Measurements from ENCODE around the gene EFCAB7.
"Not testable (repeated sequence)": the region's sequence is repeated elsewhere in the genome, so short reads cannot be mapped to it uniquely, and the experiment has no call there.

The EFCAB7 gene

GRCh38 chr1:63548877-63549276 lies 25.6 kb downstream of the EFCAB7 start:
- DNase-seq, result no peak

DNA sequence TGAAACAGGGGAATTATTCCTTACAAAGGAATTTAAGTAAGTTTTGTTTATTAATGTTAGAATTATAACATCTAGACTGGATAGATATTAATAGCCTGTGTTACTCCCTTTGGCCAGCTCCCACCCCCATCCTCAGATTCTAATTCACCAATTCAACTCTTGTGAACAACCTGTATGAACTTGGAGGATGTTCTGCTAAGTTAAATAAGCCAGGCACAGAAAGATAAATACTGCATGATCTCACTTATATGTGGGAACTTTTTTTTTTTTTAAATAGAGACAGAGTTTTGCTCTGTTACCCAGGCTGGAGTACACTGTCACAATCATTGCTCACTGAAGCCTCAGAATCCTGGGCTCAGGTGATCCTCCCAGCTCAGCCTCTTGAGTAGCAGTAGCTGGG lies 32.2 kb downstream of the EFCAB7 start:
- DNase-seq, result no peak

DNA sequence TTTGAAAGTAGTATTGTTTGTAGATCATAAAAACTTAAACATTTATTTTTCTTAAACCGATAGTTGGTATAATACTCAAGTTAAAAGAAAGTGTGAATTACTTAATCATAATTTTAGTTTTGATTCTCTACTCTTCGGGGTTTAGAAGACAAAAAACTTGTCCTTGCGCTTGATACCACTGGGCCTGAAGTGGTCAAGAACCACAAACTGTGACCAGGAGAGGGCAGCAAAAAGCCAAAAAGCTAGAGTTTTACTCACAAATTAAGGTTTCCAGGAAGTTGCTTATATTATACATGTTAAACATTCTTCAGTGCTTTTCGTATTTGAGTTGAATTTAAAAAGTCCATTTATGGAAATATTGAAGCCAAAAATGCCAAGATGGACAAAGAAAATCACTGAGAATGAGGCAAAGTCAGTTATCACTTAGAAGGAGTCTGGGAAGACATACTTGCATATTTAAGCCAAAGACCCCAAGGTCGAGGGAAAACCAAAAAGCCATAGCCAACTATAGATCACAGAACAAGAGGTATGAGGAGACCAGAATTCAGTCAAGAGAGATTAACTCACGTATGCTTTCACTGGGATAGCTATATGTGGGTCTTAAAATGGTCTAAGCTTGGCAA lies 34.2 kb downstream of the EFCAB7 start:
- DNase-seq, result no peak

GRCh38 chr1:63559357-63559756 lies 36.0 kb downstream of the EFCAB7 start:
- DNase-seq, result no peak

- DNase-seq, result no peak
These were observed 40.4 kb downstream of the EFCAB7 start for GRCh38 chr1:63563745-63564144.

DNA sequence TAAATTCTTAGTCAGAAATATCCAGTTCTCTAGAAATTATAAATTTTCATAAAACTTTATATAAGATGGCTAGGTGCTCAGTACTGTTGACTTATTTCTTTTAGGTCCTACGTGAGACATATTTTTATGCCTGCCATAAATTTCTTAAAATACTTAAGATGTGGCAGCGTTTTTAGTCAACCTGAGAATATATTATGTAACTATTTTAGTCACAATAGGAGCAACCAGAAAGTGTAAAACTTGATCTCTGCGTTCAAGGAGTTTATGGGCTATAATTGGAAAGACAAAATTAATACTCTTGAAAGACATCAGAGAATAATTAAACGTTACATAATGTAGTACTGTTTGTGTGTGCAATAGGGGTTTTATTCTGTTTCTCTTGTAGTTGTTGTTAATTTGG lies 45.7 kb downstream of the EFCAB7 start:
- no peak for DNase-seq

- no peak for DNase-seq
These were observed 46.5 kb downstream of the EFCAB7 start for GRCh38 chr1:63569640-63570316.

- not testable (repeated sequence) for DNase-seq
These were observed 49.4 kb downstream of the EFCAB7 start for GRCh38 chr1:63572686-63573085.

- not testable (repeated sequence) for DNase-seq
These were observed 51.0 kb downstream of the EFCAB7 start for GRCh38 chr1:63574203-63574796.

DNA sequence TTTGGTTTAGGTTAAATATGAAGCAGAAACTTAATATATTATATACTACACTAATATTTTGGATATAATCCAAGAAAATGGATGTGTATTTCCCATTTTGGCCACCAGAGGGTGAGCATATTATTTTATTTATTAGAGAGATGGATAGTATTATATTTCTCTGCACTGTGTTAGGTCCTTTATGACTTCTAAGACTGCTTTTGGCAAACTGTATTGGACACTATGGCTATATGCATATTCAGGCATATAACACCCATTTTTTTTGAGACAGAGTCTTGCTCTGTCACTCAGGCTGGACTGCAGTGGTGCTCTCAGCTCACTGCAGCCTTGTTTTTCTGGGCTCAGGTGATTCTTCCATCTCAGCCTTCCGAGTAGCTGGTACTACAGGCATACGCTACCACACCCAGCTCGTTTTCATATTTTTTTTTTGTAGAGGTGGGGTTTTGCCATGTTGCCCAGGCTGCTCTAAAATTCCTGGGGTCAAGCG lies 52.1 kb downstream of the EFCAB7 start:
- no peak for DNase-seq

- DNase-seq, result not testable (repeated sequence)
These were observed 63.0 kb downstream of the EFCAB7 start for GRCh38 chr1:63586326-63586725.

- DNase-seq, result no peak
These were observed 66.8 kb downstream of the EFCAB7 start for GRCh38 chr1:63590166-63590560.

DNA sequence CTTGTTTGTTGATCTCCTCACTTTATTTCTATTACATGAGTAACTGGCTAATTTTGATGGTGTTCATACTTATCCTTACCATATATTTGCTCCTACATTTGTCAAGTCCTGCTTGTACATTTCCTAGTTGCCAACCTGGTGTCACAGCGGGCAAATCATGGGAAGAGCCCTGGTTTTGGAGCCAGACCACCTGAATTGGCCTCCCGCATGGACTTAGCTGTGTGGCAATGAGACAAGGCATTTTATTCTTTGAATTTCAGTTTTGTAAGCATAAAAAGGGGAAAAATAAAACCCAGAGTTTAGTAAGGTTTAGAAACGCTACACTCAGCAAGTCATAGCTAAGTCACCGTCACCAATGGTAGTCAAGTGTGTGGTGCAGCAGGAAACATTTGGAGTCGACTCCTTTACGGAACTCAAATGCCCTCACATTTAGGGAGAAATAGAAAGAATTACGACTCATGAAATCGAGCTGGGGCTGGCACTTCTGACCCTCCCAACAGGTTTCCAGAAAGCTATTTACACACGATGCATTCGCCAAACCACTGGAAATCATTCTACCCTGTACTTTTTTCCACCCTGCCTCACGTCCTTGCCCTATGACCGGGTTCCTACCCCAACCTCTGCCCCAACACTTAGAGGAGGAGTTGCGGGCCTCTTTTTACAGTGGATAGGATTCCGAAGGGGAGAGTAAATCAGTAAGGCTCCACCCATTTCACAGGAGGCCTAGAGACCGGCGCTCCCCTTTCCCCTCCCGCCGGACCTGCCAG lies 69.4 kb downstream of the EFCAB7 start:
- no peak for DNase-seq

DNA sequence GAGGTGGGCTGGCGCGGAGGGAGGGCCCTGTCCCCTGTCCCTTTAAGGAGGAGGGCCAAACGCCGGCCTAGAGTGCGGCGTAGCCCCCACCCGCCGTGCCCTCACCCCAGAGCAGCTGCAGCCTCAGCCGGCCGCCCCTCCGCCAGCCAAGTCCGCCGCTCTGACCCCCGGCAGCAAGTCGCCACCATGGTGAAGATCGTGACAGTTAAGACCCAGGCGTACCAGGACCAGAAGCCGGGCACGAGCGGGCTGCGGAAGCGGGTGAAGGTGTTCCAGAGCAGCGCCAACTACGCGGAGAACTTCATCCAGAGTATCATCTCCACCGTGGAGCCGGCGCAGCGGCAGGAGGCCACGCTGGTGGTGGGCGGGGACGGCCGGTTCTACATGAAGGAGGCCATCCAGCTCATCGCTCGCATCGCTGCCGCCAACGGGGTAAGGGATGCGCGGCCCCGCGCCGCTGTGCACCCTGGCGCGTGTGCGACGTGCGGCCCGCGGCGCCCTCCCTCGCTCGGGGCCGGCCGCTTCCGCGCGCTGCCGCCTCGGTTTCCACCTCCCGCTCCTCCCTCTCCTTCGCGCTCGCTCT lies 70.1 kb downstream of the EFCAB7 start, which contains the start of gene PGM1:
Gene PGM1 (plus strand): TSS at position 109 of the 583 bp plus-strand sequence. CDS start 78 bp downstream, at position 187.
- peak; percentile 86 for DNase-seq

GRCh38 chr1:63593886-63594605 lies 70.7 kb downstream of the EFCAB7 start:
- peak; percentile 84 for DNase-seq

DNA sequence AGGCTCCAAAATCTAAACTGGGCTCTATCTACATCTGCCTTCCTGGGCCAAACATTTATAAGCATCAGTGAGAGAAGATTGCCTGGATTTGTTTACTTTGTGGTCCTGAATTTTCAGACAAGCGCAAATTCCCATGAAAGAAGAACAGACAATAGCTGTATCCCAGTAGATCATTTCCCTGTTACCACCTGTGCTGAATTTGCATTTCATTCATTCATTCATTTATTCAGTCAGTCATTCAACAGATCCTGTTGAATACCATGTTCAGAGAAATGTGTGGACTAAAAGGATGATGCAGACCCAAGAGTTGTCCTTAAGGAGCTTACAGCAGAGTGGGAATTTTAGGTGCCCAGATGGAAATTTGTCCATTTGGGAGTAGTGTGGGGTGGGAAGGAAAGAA lies 72.1 kb downstream of the EFCAB7 start:
- DNase-seq, result no peak

- no peak for DNase-seq
These were observed 76.5 kb downstream of the EFCAB7 start for GRCh38 chr1:63599799-63600198.

- DNase-seq, result no peak
These were observed 76.9 kb downstream of the EFCAB7 start for GRCh38 chr1:63600248-63600647.

DNA sequence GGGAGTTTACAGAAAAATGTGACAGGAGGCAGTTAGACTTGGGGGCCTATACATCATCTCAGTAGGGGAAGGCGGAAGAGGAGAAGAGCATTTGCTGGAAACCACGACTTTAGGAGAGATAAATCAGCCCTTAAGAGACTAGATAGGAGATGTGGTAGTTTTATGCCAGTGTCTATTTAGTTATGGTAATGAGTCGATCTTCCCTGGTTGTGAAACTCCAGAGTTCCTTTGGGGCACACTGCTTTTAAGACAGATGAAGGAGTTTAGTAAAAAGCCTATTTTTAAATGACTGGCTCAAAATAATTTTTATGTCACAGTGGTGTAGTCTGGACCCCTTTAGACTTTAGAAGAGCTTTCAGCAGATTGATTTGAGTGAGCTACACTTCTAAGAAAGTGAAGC lies 77.7 kb downstream of the EFCAB7 start:
- DNase-seq, result no peak

DNA sequence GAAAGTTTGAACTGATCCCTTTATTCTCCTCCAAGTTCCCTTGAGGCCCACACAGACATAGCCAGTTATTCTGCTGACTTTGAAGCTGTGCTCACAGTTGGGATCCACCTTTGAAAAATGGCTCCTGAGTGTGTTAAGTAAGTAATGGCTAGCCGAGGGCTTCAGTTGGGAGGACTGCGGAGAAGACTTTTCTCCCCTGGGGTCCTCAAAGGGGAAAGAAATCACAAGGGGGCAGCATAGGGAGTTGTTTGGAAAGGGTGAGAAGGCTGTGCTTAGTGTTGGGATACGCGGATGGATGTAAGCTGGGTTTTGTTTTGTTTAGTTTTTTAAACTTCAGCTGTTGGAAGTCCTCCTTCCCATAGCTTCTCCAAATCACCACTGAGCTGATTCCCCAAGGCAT lies 78.1 kb downstream of the EFCAB7 start:
- no peak for DNase-seq

DNA sequence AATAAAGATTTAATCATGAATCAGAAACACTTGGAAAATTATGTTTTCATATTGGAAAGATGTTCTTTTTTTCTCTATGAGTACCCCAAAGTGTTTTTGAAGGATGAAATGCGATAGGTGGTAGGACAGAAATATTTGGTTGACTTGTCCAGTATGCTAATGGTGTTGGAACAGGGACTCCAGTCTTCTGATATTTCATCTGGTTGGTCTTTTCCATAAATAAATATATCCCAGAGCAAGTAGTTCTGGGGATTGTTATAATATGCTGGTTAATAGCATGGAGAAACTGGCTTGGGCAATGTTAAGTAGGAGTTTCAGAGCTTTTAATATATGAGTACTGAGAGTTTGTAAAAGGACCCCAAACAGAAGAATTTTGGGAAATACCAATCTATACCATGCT lies 78.6 kb downstream of the EFCAB7 start:
- DNase-seq, result no peak

DNA sequence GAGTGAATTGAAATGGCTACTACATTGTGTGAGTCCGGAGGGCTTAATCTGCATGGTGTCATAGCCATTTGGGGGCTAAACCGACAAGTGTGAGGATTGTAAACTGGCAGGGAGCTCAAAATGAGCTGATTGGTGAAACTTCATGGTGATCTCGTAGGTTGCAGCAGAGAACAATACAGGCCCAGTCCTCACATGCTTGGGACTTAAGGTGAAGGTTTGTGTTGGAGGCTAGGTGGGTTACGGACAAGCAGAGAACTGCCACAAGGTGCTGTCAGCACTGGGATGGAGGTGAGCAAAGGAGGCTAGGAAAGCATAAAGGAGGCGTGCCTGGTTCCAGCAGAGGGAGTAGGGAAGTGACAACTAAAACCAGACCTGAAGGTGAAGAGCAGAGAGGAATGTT lies 79.3 kb downstream of the EFCAB7 start:
- no peak for DNase-seq

All from activated CD8-positive, alpha-beta memory T cell treated with anti-CD3 and anti-CD28 coated beads, Interleukin-2, amount 50 U/mL, for 48 hours (primary cell).